Endothelial cell of umbilical vein (primary cell): ENCODE data around the gene BLACAT1. TPM values are rescaled to one million over a fixed set of nuclear protein-coding genes. Genes with fewer than 3 reads are reported as not detected.

Source experiments
- BruUV-seq: library from RNA; stranded (reverse); fragments of 400-500 nt; replicated peaks from 2 replicates; lab custom pipeline; 2021; lab: Mats Ljungman, UMichigan
- CTCF ChIA-PET: fragments of 300-600, 350-600 bp; sonication (Branson Sonifier 250); formaldehyde crosslinking; loops from one replicate; lab custom pipeline; 2021; ENCODE audit warnings: antibody characterized with exemption, inconsistent platforms; lab: Charles Lee
- POLR2A ChIA-PET: fragments of 300-600, 350-600 bp; sonication (Branson Sonifier 250); formaldehyde crosslinking; loops from one replicate; lab custom pipeline; 2021; ENCODE audit warnings: antibody characterized with exemption, inconsistent platforms; lab: Charles Lee
- DNase-seq: peaks from one replicate; pipeline ENCODE4 v3.0.0-alpha.2; 2011; ENCODE audit warnings: low read depth, low spot score
- FAIRE-seq: peaks from 2 replicates; lab custom pipeline; 2011; peaks lifted over from hg19 to GRCh38; lab: Jason Lieb, UNC
- H2AFZ ChIP-seq: 2 replicates; pipeline ENCODE4 v1.6.0; 2012; ENCODE audit warnings: low read depth, low read length, control low read depth, inconsistent platforms
- H3K27ac ChIP-seq: 2 replicates; pipeline ENCODE4 v1.5.1; 2011; ENCODE audit warnings: low read depth, mild to moderate bottlenecking, control low read depth, low read length, moderate library complexity; ENCODE audit not compliant: insufficient read depth
- H3K27me3 ChIP-seq, 2 experiments: 2 replicates each; pipeline versions ENCODE4 v1.6.0 to v1.6.1; 2011; ENCODE audit warnings: low read length in 2 of 2, mixed read lengths in 1 of 2; ENCODE audit not compliant: control insufficient read depth in 2 of 2, insufficient read depth in 2 of 2
- H3K36me3 ChIP-seq, 2 experiments: 2 replicates in 1 of 2; 3 replicates in 1 of 2; pipeline ENCODE4 v1.5.1; 2011; ENCODE audit warnings: low read length in 2 of 2, mild to moderate bottlenecking in 1 of 2, moderate library complexity in 1 of 2; ENCODE audit not compliant: control insufficient read depth in 2 of 2, insufficient read depth in 2 of 2; ENCODE audit errors: extremely low read depth in 1 of 2
- H3K4me1 ChIP-seq: 3 replicates; pipeline ENCODE4 v1.5.1; 2011; ENCODE audit warnings: mild to moderate bottlenecking, low read length; ENCODE audit not compliant: control insufficient read depth, insufficient read depth; ENCODE audit errors: extremely low read depth
- H3K4me2 ChIP-seq: 2 replicates; pipeline ENCODE4 v1.6.1; 2011; ENCODE audit warnings: low read length, control low read depth, mixed read lengths; ENCODE audit not compliant: insufficient read depth
- H3K4me3 ChIP-seq, 3 experiments: fragments of 200-600 bp in 1 of 3; sonication (generic), shearing (Covaris generic) in 1 of 3; replicated peaks in 1 of 3; 2 replicates each; pipeline ENCODE4 v1.5.1; 2011 to 2016; ENCODE audit warnings: control low read depth in 3 of 3, low read length in 3 of 3, mild to moderate bottlenecking in 2 of 3, inconsistent platforms in 1 of 3, low read depth in 1 of 3, moderate library complexity in 1 of 3; ENCODE audit not compliant: insufficient read depth in 1 of 3
- H3K79me2 ChIP-seq: 2 replicates; pipeline ENCODE4 v1.6.0; 2012; ENCODE audit warnings: low read length, inconsistent platforms; ENCODE audit not compliant: control insufficient read depth, insufficient read depth
- H3K9ac ChIP-seq: replicated peaks from 2 replicates; pipeline ENCODE3; 2011; ENCODE audit warnings: low read length, control low read depth; ENCODE audit not compliant: insufficient read depth; ENCODE audit errors: extremely low read depth
- H3K9me1 ChIP-seq: replicated peaks from 3 replicates; pipeline ENCODE4 v1.6.0; 2011; ENCODE audit warnings: mild to moderate bottlenecking, low read length; ENCODE audit not compliant: control insufficient read depth, insufficient read depth; ENCODE audit errors: extremely low read depth
- H3K9me3 ChIP-seq: replicated peaks from 2 replicates; pipeline ENCODE4 v1.5.1; 2012; ENCODE audit warnings: low read length, inconsistent platforms; ENCODE audit not compliant: control insufficient read depth, insufficient read depth
- H4K20me1 ChIP-seq: replicated peaks from 2 replicates; pipeline ENCODE3; 2011; ENCODE audit warnings: mild to moderate bottlenecking, low read length; ENCODE audit not compliant: control insufficient read depth, insufficient read depth; ENCODE audit errors: extremely low read depth
- EZH2 ChIP-seq: IDR thresholded peaks from 2 replicates; pipeline ENCODE4 v1.6.1; 2012; ENCODE audit warnings: borderline replicate concordance, low read depth, mild to moderate bottlenecking, moderate library complexity, low read length, inconsistent platforms; ENCODE audit not compliant: severe bottlenecking
- FOS ChIP-seq: IDR thresholded peaks from 2 replicates; pipeline ENCODE4 v1.6.1; 2011; ENCODE audit warnings: mild to moderate bottlenecking, low read length, moderate library complexity, borderline replicate concordance; ENCODE audit not compliant: insufficient read depth
- GATA2 ChIP-seq: IDR thresholded peaks from 2 replicates; pipeline ENCODE4 v1.7.0; 2011; ENCODE audit warnings: low read depth, mild to moderate bottlenecking, moderate library complexity, mixed read lengths, low read length; ENCODE audit not compliant: insufficient read length, insufficient read depth
- JUN ChIP-seq: IDR thresholded peaks from 2 replicates; pipeline ENCODE4 v1.6.1; 2011; ENCODE audit warnings: borderline replicate concordance, low read depth; ENCODE audit not compliant: insufficient read length, insufficient read depth
- MYC ChIP-seq: IDR thresholded peaks from one replicate; pipeline ENCODE4 v1.6.1; 2011; ENCODE audit warnings: mild to moderate bottlenecking, low read depth, low read length
- POLR2A ChIP-seq: IDR thresholded peaks from 2 replicates; pipeline ENCODE4 v1.6.1; 2012; ENCODE audit warnings: low read depth, mild to moderate bottlenecking, control low read depth, low read length
- POLR2AphosphoS5 ChIP-seq: IDR thresholded peaks from 2 replicates; pipeline ENCODE4 v1.6.1; 2012; ENCODE audit warnings: low read depth, mild to moderate bottlenecking, control low read depth, low read length, moderate library complexity; ENCODE audit not compliant: insufficient read depth
- dilution Hi-C: fragments of 300-500 bp; cut with MboI; formaldehyde crosslinking; loops from one replicate; pipeline ENCODE4 v1.15.0; 2019; ENCODE audit warnings: low sequenced_read_pairs; ENCODE audit not compliant: extremely low pct_ligation_motif_present
- intact Hi-C: fragments of 100-400 bp; cut with micrococcal nuclease; formaldehyde crosslinking; loops from one replicate; pipeline ENCODE4 v1.10.0; 2022
- polyA plus RNA-seq, 4 experiments: library from polyadenylated mRNA; depleted of rRNA in 3 of 4; stranded (reverse) in 3 of 4; unstranded in 1 of 4; fragments of >200 nt; gene quantifications; 2 replicates each; pipeline versions ENCODE4 v1.2.1 to v1.2.3, GENCODE V29; 2011 to 2012; ENCODE audit warnings: missing spikeins in 1 of 4
- total RNA-seq: library from RNA; stranded (reverse); gene quantifications from 2 replicates; pipeline ENCODE4 v1.2.3, GENCODE V29; 2021
- TF ChIP-seq, protein P1 (sequence below), 2 donors: IDR thresholded peaks; 1 replicate in 1 of 2; 2 replicates in 1 of 2; pipeline ENCODE4 v1.5.1; 2011; ENCODE audit warnings: low read length in 2 of 2, mild to moderate bottlenecking in 2 of 2, moderate library complexity in 2 of 2, control low read depth in 1 of 2, inconsistent platforms in 1 of 2, low read depth in 1 of 2; ENCODE audit not compliant: insufficient read depth in 1 of 2; ENCODE audit errors: extremely low read depth in 1 of 2
- TF ChIP-seq, protein P2 (sequence below): IDR thresholded peaks from 2 replicates; pipeline ENCODE4 v1.6.1; 2011; ENCODE audit not compliant: insufficient read depth, insufficient read length

BLACAT1 gene
- total and polyA plus RNA-seq, 2 donors (not counting 3 experiments of a cell fraction or from before 2014, with no cell fraction given): not detected

- no peak for TF ChIP-seq JUN
- TF ChIP-seq, protein P1, sequence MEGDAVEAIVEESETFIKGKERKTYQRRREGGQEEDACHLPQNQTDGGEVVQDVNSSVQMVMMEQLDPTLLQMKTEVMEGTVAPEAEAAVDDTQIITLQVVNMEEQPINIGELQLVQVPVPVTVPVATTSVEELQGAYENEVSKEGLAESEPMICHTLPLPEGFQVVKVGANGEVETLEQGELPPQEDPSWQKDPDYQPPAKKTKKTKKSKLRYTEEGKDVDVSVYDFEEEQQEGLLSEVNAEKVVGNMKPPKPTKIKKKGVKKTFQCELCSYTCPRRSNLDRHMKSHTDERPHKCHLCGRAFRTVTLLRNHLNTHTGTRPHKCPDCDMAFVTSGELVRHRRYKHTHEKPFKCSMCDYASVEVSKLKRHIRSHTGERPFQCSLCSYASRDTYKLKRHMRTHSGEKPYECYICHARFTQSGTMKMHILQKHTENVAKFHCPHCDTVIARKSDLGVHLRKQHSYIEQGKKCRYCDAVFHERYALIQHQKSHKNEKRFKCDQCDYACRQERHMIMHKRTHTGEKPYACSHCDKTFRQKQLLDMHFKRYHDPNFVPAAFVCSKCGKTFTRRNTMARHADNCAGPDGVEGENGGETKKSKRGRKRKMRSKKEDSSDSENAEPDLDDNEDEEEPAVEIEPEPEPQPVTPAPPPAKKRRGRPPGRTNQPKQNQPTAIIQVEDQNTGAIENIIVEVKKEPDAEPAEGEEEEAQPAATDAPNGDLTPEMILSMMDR (IDR thresholded peaks at IDR 0.05; ENCODE audit: extremely low read depth in 1 of 2, insufficient read depth in 1 of 2, low read depth in 1 of 2, low read length in 2 of 2): no peak
- no peak for TF ChIP-seq POLR2AphosphoS5
- no peak for DNase-seq
- no peaks in the 10 kb centered on the region for H3K9me1 ChIP-seq
- intact Hi-C loops: no loop called here
- no peaks in the 10 kb centered on the region for H4K20me1 ChIP-seq
- H3K9me3 ChIP-seq: no peaks in the 10 kb centered on the region
- H3K27ac ChIP-seq: no peak overlapping the region
- ChIA-PET POLR2A (no interaction called here), CTCF (interaction anchor here (1.0 to 2.6 kb wide), 2 partner anchors 12 to 35 kb away, joined by 3 to 12 read pairs; no protein-coding TSS in a partner anchor)
- no peak overlapping the region for H3K4me3 ChIP-seq
- H3K36me3 ChIP-seq: no peaks in the 10 kb centered on the region
- no peak overlapping the region for H2AFZ ChIP-seq
- no peak for FAIRE-seq
- no peaks in the 10 kb centered on the region for H3K79me2 ChIP-seq
- dilution Hi-C loops: no loop called here
- BruUV-seq: no TSS peak
- H3K4me1 ChIP-seq: no peaks in the 10 kb centered on the region
- no peaks in the 10 kb centered on the region for H3K27me3 ChIP-seq
- H3K9ac ChIP-seq: no peak overlapping the region
- H3K4me2 ChIP-seq: no peak overlapping the region
These were observed 17.6 kb upstream of the BLACAT1 start for GRCh38 chr1:205473475-205473874.

GRCh38 chr1:205472737-205473441, 17.0 kb upstream of the BLACAT1 start:
- no peaks in the 10 kb centered on the region for H3K9me3 ChIP-seq
- no peak overlapping the region for H3K4me2 ChIP-seq
- H3K36me3 ChIP-seq: no peaks in the 10 kb centered on the region
- TF ChIP-seq GATA2 (no peak), POLR2A (no peak), JUN (no peak), MYC (no peak), FOS (no peak), POLR2AphosphoS5 (no peak), EZH2 (no peak)
- TF ChIP-seq, protein P2, sequence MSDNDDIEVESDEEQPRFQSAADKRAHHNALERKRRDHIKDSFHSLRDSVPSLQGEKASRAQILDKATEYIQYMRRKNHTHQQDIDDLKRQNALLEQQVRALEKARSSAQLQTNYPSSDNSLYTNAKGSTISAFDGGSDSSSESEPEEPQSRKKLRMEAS: no peak
- TF ChIP-seq, protein P1 (IDR thresholded peaks at IDR 0.05; ENCODE audit: extremely low read depth in 1 of 2, insufficient read depth in 1 of 2, low read depth in 1 of 2, low read length in 2 of 2): no peak
- ChIA-PET POLR2A (no interaction called here), CTCF (interaction anchor here (1.0 to 2.6 kb wide), 2 partner anchors 13 to 34 kb away, joined by 3 to 12 read pairs; no protein-coding TSS in a partner anchor)
- intact Hi-C loops (no loop called here), dilution Hi-C loops (no loop called here)
- no peak for FAIRE-seq
- H3K79me2 ChIP-seq: no peaks in the 10 kb centered on the region
- peaks cover 0 to under 1% of the 10 kb centered on the region in 2 experiments for H3K27me3 ChIP-seq
- no peak overlapping the region for H3K27ac ChIP-seq
- no peaks in the 10 kb centered on the region for H4K20me1 ChIP-seq
- no peak overlapping the region for H2AFZ ChIP-seq
- no peak overlapping the region for H3K9ac ChIP-seq
- no peaks in the 10 kb centered on the region for H3K9me1 ChIP-seq
- H3K4me1 ChIP-seq: no peaks in the 10 kb centered on the region
- H3K4me3 ChIP-seq: no peak overlapping the region
- BruUV-seq: no TSS peak
- DNase-seq: no peak
